ENCODE data around the gene BMPR1B. TPM values are rescaled to one million over a fixed set of nuclear protein-coding genes. Genes with fewer than 3 reads are reported as not detected.

BMPR1B gene
- total RNA-seq, 1 experiment from 2014 or later, result not detected

DNA sequence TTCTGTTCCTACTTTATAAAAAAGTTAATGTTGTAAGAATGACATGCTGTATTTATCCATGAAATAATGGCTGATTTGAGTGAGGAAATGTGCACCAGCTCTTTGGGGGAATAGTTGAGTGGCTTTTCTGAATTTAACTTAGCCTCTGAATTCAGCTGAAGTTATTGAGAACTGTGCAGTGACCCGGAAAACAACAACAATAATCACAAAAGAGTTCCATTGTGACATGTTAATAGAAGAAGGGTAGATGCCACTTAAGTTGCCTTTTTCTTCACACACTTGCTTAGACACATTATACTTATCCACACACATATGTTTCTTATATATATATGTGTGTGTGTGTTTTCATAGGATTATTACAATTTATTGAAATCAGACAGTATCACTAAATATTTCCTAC lies 301.2 kb downstream of the BMPR1B start:
- H3K36me3 ChIP-seq (ENCODE audit: control insufficient read depth in 1 of 2, insufficient read depth in 2 of 2, low read length in 2 of 2), result no peaks in the 10 kb centered on the region
- no peaks in the 10 kb centered on the region for H3K9me2 ChIP-seq (ENCODE audit: insufficient read depth)
- RAD21 ChIA-PET (ENCODE audit: low non-redundant PET in 1 of 2, low total read pairs in 2 of 2, uncharacterized antibody in 2 of 2, unreplicated experiment in 2 of 2), result no interaction called here
- no peaks in the 10 kb centered on the region for H4K20me1 ChIP-seq (ENCODE audit: insufficient read depth)
- intact Hi-C loops (cut with micrococcal nuclease), result no loop called here
- no peak overlapping the region for H2AFZ ChIP-seq (ENCODE audit: low read depth, low read length, poor library complexity, severe bottlenecking)
- H3K4me2 ChIP-seq (ENCODE audit: low read length), result no peak overlapping the region
- POLR2A ChIA-PET, result no interaction called here
- no TSS peak for BruUV-seq (replicated peaks)
- TF ChIP-seq SP1 (IDR thresholded peaks at IDR 0.05; ENCODE audit: low read depth), result no peak
- TF ChIP-seq, protein P1, sequence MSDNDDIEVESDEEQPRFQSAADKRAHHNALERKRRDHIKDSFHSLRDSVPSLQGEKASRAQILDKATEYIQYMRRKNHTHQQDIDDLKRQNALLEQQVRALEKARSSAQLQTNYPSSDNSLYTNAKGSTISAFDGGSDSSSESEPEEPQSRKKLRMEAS (IDR thresholded peaks at IDR 0.05), result no peak
- TF ChIP-seq FOSL1 (IDR thresholded peaks at IDR 0.05; ENCODE audit: low read depth), result no peak
- TF ChIP-seq SIN3A (IDR thresholded peaks at IDR 0.05; ENCODE audit: low read depth), result no peak
- no peak for TF ChIP-seq YY1 (IDR thresholded peaks at IDR 0.05; ENCODE audit: extremely low read depth, insufficient replicate concordance, low read depth, low read length)
- H3K4me3 ChIP-seq (replicated peaks in 1 of 2; ENCODE audit: low read depth in 1 of 2, low read length in 2 of 2), result no peak overlapping the region
- CTCF ChIA-PET, result no interaction called here
- no peak overlapping the region for H3K9ac ChIP-seq (ENCODE audit: low read length)
- no peaks in the 10 kb centered on the region for H3K4me1 ChIP-seq (ENCODE audit: control insufficient read depth in 1 of 2, insufficient read depth in 2 of 2, low read length in 2 of 2)
- H3K27me3 ChIP-seq (ENCODE audit: insufficient read depth, low read length), result no peaks in the 10 kb centered on the region
- no peaks in the 10 kb centered on the region for H3K79me2 ChIP-seq (ENCODE audit: insufficient read depth, low read length)
- ATAC-seq, result no peak
- DNase-seq (ENCODE audit: low read depth, low spot score), result no peak
- H3K9me3 ChIP-seq (ENCODE audit: control insufficient read depth in 1 of 2, insufficient read depth in 1 of 2, low read depth in 1 of 2, low read length in 2 of 2), result no peaks in the 10 kb centered on the region
- no peak overlapping the region for H3K27ac ChIP-seq (ENCODE audit: low read depth, low read length)

DNA sequence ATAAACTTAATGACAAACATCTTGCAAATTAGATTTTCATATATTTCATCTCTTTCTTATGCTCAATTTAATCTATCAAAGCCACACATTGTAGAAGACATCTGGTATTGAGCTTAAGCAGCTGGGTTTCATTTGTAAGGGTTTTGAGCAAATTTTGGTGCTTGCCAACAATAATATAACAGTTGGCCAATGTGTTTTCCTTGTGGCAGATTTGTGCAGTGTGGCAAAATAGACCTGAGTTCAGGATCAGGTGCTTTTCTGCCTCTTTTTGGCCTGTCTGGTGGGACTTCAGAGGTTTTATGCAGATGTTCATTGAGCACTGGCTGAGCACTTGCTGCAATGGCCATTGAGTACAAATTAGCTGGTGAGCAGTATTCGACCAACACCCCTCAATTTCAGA lies 301.9 kb downstream of the BMPR1B start:
- no peak overlapping the region for H3K27ac ChIP-seq (ENCODE audit: low read depth, low read length)
- ChIA-PET POLR2A (no interaction called here), CTCF (no interaction called here), RAD21 (ENCODE audit: low non-redundant PET in 1 of 2, low total read pairs in 2 of 2, uncharacterized antibody in 2 of 2, unreplicated experiment in 2 of 2) (no interaction called here)
- intact Hi-C loops (cut with micrococcal nuclease), result no loop called here
- H3K9me3 ChIP-seq (ENCODE audit: control insufficient read depth in 1 of 2, insufficient read depth in 1 of 2, low read depth in 1 of 2, low read length in 2 of 2), result no peaks in the 10 kb centered on the region
- no peak overlapping the region for H3K4me2 ChIP-seq (ENCODE audit: low read length)
- H3K4me3 ChIP-seq (replicated peaks in 1 of 2; ENCODE audit: low read depth in 1 of 2, low read length in 2 of 2), result no peak overlapping the region
- BruUV-seq (replicated peaks), result no TSS peak
- H3K27me3 ChIP-seq (ENCODE audit: insufficient read depth, low read length), result no peaks in the 10 kb centered on the region
- no peak overlapping the region for H3K9ac ChIP-seq (ENCODE audit: low read length)
- no peak for DNase-seq (ENCODE audit: low read depth, low spot score)
- TF ChIP-seq, protein P2, sequence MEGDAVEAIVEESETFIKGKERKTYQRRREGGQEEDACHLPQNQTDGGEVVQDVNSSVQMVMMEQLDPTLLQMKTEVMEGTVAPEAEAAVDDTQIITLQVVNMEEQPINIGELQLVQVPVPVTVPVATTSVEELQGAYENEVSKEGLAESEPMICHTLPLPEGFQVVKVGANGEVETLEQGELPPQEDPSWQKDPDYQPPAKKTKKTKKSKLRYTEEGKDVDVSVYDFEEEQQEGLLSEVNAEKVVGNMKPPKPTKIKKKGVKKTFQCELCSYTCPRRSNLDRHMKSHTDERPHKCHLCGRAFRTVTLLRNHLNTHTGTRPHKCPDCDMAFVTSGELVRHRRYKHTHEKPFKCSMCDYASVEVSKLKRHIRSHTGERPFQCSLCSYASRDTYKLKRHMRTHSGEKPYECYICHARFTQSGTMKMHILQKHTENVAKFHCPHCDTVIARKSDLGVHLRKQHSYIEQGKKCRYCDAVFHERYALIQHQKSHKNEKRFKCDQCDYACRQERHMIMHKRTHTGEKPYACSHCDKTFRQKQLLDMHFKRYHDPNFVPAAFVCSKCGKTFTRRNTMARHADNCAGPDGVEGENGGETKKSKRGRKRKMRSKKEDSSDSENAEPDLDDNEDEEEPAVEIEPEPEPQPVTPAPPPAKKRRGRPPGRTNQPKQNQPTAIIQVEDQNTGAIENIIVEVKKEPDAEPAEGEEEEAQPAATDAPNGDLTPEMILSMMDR (IDR thresholded peaks at IDR 0.05 in 2 of 3, conservative IDR thresholded peaks at IDR 0.05 in 1 of 3; ENCODE audit: borderline replicate concordance in 1 of 3, insufficient read depth in 1 of 3, low read depth in 2 of 3, low read length in 2 of 3), result no peak
- no peak for TF ChIP-seq POLR2AphosphoS5 (IDR thresholded peaks at IDR 0.05; ENCODE audit: low read depth, low read length)
- H3K79me2 ChIP-seq (ENCODE audit: insufficient read depth, low read length), result no peaks in the 10 kb centered on the region
- no peaks in the 10 kb centered on the region for H3K36me3 ChIP-seq (ENCODE audit: control insufficient read depth in 1 of 2, insufficient read depth in 2 of 2, low read length in 2 of 2)
- H3K9me2 ChIP-seq (ENCODE audit: insufficient read depth), result no peaks in the 10 kb centered on the region
- H4K20me1 ChIP-seq (ENCODE audit: insufficient read depth), result no peaks in the 10 kb centered on the region
- H2AFZ ChIP-seq (ENCODE audit: low read depth, low read length, poor library complexity, severe bottlenecking), result no peak overlapping the region
- no peaks in the 10 kb centered on the region for H3K4me1 ChIP-seq (ENCODE audit: control insufficient read depth in 1 of 2, insufficient read depth in 2 of 2, low read length in 2 of 2)
- no peak for ATAC-seq

All from HCT116 (cell line).